Dedifferentiated amniotic fluid mesenchymal stem cell (primary cell): Measurements from ENCODE around the gene ACADSB.

Experiments
- DNase-seq: peaks from one replicate; pipeline ENCODE4 v3.0.0-alpha.2; 2016; ENCODE audit errors: extremely low spot score

ACADSB gene

DNA sequence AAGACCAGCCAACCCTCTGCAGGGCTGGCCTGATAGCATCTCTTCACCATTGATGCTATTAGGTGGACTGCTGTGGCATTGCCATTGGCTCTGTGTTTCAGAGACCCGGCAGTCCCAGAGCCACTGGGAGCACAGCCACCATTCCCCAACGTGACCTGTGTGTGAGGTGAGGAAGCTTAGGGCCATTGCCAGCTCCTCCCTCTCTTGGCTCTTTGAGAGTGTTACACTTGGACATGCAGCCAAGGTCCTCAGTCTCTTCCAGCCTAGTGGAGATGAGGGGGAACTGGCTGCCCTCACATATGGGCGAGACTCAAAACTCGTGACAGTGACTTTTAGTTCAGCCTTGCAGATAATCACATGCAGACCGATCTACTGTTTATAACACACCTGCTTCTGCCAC lies 87.6 kb downstream of the ACADSB start:
- no peak for DNase-seq

DNA sequence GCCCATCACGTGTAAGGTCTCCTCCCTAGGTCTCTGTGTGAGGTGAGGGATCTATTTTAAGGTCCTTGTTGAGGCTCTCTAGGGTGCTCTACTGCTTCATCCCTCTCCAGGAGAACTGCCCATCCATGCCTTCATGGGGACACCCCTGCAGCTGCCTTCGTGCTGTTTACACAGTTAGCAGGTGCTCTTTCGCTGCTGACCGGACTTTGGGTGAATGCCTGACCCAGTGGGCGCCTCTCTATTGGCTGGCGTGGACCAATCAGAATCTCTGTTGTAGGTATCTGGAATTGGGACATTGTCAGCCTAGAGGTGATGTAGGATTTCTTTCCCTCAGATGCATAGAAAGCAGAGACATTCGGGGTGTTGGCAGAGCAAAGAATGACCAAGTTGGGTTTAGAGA lies 88.2 kb downstream of the ACADSB start:
- DNase-seq, result no peak

DNA sequence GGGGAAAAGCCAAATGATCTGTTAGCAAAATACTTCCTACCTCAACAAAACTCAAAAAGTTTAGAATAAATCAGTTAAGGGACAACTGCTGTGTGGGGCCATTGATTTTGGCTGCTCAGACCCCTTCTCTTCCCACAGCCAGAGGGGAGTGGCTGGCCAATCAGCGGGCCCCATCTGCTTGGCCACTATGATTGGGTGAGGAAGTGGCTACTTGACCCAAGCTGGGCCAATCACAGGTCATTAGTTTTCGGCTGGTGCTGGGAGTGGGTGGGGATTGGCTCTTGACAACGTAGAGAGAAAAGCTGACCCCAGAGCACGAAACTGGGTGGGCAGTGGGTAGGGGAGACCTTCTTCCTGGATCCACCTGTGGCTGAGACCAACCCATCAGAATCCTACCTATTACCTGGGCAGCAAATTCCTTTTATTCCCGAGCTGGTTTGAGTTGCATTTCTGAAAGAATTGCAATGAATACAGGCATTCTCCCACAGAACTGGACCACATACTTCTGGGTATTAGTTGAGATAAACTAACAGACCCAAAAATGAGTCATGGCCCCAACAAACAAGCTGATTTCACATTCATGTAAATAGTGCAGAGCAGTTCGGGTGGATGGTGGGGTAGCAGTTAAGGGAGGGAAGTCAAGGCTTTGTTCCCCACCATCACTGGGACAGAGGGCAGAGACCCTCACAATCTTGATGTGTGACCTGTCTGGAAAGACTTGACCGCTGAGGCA lies 91.4 kb downstream of the ACADSB start:
- DNase-seq, result no peak

DNA sequence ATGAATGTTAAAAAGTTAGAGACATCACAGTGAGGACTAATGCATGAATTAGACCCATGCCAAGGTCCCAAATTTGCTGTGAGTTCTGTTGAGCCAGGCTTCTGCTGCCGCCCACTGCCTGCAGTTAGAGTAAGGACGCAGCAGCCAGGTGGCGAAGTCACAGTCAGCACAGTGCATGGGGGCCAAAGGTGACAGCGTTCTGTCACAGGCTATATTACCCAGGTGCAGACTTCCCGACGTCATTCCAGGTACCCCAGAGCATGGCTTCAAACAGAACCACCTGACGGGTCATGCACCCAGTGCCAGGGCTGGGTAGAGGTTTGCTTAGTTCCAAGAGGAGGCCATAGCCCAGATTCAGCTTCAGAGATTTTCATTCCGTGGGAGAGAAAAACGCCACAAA lies 93.1 kb downstream of the ACADSB start:
- DNase-seq, result no peak

DNA sequence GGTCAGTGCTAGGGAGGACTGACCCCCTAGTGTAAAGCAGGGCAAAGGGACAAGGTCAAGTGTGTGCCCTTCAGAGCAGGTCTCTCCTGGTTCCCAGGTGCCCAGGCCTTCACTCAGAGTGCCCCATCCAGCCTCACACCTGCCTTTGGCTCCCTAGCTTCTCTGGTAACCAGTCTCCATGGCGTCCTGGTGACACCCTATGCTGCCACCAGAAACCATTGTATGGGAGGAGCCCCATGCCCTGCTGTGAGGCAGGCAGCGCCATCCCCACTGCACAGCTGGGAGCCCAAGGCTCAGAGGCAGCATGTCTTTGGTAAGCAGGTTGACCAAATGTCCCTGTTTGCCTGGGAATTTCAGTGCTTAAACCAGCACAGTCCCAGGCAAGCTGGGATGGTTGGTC lies 93.9 kb downstream of the ACADSB start:
- DNase-seq, result no peak

DNA sequence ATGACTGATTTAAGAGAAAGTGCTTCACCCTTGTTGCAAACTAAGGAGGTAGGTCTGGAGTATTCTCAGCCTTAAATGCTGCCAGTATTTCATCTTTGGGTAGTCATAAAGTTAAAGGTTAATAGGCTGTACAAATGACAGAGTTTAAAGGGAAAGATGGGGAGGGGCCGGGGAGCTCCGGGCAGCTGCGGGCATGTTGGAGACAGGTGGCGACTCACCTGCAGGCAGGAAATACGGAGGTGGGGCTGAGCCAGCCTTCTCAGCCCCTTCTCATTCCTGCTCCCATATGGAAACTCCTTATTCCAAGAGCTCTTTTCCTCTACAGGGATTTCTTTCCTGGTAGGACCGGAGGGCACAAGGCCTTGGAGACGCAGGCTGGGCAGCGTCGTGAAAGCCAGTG lies 95.1 kb downstream of the ACADSB start:
- DNase-seq, result no peak
